GM18519 (cell line): Measurements from ENCODE around the gene PTPRN2.

Source experiments
- ATAC-seq: cut with Tn5 transposase; IDR thresholded peaks from one replicate; pipeline ENCODE4 v1.9.1; 2021; ENCODE audit warnings: mild to moderate bottlenecking, moderate library complexity; ENCODE audit not compliant: unreplicated experiment, low FRiP score

The PTPRN2 gene

GRCh38 chr7:157830331-157830730, 757.3 kb downstream of the PTPRN2 start:
- no peak for ATAC-seq

- no peak for ATAC-seq
Observed at GRCh38 chr7:157829491-157829890, 758.1 kb downstream of the PTPRN2 start.

GRCh38 chr7:157828881-157829280, 758.7 kb downstream of the PTPRN2 start:
- no peak for ATAC-seq

- no peak for ATAC-seq
Observed at GRCh38 chr7:157828190-157828589, 759.4 kb downstream of the PTPRN2 start.

- ATAC-seq = no peak
Observed at GRCh38 chr7:157827863-157828160, 759.8 kb downstream of the PTPRN2 start.

GRCh38 chr7:157827045-157827862, 760.4 kb downstream of the PTPRN2 start:
- no peak for ATAC-seq

- no peak for ATAC-seq
Observed at GRCh38 chr7:157826566-157826965, 761.1 kb downstream of the PTPRN2 start.

GRCh38 chr7:157825325-157825724, 762.3 kb downstream of the PTPRN2 start:
- no peak for ATAC-seq

- ATAC-seq = no peak
Observed at GRCh38 chr7:157824819-157825121, 762.9 kb downstream of the PTPRN2 start.

GRCh38 chr7:157824011-157824818, 763.4 kb downstream of the PTPRN2 start:
- no peak for ATAC-seq

GRCh38 chr7:157822688-157823031, 765.0 kb downstream of the PTPRN2 start:
- ATAC-seq = no peak

- ATAC-seq = no peak
Observed at GRCh38 chr7:157821959-157822687, 765.5 kb downstream of the PTPRN2 start.

- no peak for ATAC-seq
Observed at GRCh38 chr7:157820796-157821195, 766.8 kb downstream of the PTPRN2 start.

GRCh38 chr7:157819455-157819807, 768.2 kb downstream of the PTPRN2 start:
- no peak for ATAC-seq

- no peak for ATAC-seq
Observed at GRCh38 chr7:157818701-157819454, 768.7 kb downstream of the PTPRN2 start.

- no peak for ATAC-seq
Observed at GRCh38 chr7:157817944-157818700, 769.5 kb downstream of the PTPRN2 start.

GRCh38 chr7:157817433-157817832, 770.2 kb downstream of the PTPRN2 start:
- no peak for ATAC-seq

- no peak for ATAC-seq
Observed at GRCh38 chr7:157816526-157817250, 770.9 kb downstream of the PTPRN2 start.

GRCh38 chr7:157816086-157816485, 771.5 kb downstream of the PTPRN2 start:
- ATAC-seq = no peak

- ATAC-seq = no peak
Observed at GRCh38 chr7:157815706-157816022, 772.0 kb downstream of the PTPRN2 start.
